Hepatocyte (in vitro differentiated cells): ENCODE data around the gene ACBD3.

Experiments used
- CTCF ChIP-seq: fragments of 200-600 bp; sonication (generic); IDR thresholded peaks from 2 replicates; pipeline ENCODE4 v1.5.1; 2016; ENCODE audit warnings: antibody characterized with exemption, mild to moderate bottlenecking; ENCODE audit not compliant: poor library complexity
- EZH2 ChIP-seq: fragments of 200-600 bp; sonication (generic); IDR thresholded peaks from 2 replicates; pipeline ENCODE4 v1.6.1; 2016; ENCODE audit warnings: antibody characterized with exemption, mild to moderate bottlenecking, borderline replicate concordance

GRCh38 chr1:226216056-226216455 is 29.5 kb upstream of the ACBD3 start:
- no peak for TF ChIP-seq CTCF
- TF ChIP-seq EZH2 = no peak
